ENCODE data around the gene SSH2.
"Not testable (repeated sequence)": the region's sequence is repeated elsewhere in the genome, so short reads cannot be mapped to it uniquely, and the experiment has no call there.

SSH2 gene

DNA sequence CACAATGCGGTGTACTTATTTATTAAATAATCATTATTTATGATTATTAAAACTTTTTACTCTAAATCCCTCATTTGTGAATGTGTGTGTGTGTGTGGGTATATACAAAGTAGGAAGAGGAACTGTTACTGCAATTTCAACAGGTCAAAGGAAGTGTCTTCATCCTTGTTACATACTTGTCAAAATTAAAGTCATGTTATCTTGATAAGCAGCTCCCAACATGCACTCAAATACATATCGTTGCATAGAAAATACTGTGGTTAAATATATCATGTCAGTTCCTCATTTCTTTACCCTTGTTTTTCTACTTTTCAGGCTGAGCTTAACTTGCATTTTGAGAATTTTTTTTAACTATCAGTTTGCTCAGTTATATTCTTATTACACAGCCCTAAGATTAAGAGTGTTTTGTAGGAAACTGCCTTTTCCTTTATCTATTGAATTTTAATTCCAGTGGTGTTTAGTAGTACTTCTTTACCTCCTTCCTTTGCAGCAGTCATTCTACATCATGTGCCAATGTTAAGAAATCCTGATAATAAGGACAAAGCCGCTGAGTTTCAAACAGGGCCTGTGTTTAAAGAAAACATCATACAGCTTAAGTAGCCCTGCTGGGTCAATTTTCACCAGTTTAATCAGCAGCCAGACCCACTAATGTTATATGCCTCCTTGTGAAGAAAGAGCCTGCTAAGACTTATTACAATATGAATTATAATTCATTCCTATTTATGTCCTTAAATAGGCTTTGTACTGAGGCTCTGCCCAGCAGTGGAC lies 18.6 kb upstream of the SSH2 start:
- DNase-seq: no peak
- TF ChIP-seq POLR2A (IDR thresholded peaks at IDR 0.05; ENCODE audit: low read length): no peak
- no peak for TF ChIP-seq GATA1 (IDR thresholded peaks at IDR 0.05; ENCODE audit: low read depth, low read length)

DNA sequence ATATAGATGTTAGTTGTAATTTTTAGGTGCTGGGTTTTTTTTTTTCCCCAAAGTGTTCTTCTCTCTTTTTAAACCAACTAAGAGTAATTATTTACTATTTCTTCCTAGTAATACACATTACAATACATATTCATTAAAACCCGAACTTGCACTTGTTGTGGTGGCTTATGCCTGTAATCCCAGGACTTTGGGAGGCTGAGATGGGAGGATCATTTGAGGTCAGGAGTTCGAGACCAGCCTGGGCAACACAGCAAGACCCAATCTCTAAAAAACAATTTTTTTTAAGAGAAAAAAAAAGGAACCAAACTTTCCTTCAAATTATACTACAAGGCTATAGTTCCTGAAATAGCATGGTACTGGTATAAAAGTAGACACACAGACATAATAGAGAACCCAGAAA lies 15.3 kb upstream of the SSH2 start:
- DNase-seq: no peak
- TF ChIP-seq GATA1 (IDR thresholded peaks at IDR 0.05; ENCODE audit: low read depth, low read length): no peak
- no peak for TF ChIP-seq POLR2A (IDR thresholded peaks at IDR 0.05; ENCODE audit: low read length)

DNA sequence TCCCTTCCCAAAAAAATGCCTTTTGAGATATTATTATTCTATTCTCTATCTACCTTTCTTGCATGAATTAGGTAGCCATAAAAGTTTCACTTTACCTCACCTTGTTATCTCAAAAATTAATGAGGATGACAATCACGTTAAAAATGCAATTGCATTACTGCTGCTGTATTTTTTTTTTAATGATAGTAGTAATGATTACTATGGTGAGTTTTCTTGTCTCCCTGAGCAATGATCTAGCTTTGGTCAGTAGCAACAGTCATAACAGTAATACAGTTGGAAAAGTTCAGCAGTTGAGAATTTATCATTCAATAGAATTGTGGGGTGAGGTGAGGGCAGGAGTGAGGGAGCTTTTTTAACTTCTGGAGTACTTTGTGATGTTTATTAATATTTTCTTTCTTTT lies 11.3 kb upstream of the SSH2 start, which contains the start of gene EFCAB5:
Gene EFCAB5, plus strand, starts transcription at position 301 of the 400 bp plus-strand sequence. CDS start 163 bp downstream, outside the sequence.
- no peak for TF ChIP-seq POLR2A (IDR thresholded peaks at IDR 0.05; ENCODE audit: low read length)
- TF ChIP-seq GATA1 (IDR thresholded peaks at IDR 0.05; ENCODE audit: low read depth, low read length): no peak
- no peak for DNase-seq

DNA sequence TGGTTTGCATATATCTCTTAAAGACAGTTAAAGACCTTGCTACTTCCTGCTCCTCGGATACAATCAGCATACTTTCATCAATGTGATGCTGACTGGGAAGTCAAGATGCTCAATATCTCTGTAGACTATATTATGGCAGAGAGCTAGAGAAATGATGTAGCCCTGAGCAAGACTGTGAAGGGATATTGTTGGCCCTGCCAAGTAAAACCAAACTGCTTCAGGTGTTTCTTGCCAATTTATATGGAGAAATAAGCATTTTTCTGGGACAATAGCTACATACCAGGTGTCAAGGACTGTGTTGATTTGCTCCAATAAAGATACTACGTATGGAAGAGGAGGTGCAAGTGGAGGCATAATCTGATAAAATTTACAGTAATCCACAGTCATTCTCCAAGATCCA lies 6.7 kb upstream of the SSH2 start:
- DNase-seq: no peak
- TF ChIP-seq GATA1 (IDR thresholded peaks at IDR 0.05; ENCODE audit: low read depth, low read length) (no peak), POLR2A (IDR thresholded peaks at IDR 0.05; ENCODE audit: low read length) (no peak)

DNA sequence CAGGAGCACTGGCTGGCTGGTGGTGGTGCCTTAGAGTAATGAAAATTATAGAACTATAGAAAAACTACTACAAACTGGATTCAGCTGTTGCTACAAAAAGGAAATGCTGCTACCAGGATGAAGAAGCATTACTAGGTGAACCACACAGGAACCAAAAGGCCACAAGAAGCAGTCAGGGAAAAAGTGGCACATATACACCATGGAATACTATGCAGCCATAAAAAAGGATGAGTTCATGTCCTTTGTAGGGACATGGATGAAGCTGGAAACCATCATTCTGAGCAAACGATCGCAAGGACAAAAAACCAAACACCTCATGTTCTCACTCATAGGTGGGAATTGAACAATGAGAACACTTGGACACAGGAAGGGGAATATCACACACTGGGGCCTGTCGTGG lies 5.9 kb upstream of the SSH2 start:
- not testable (repeated sequence) for DNase-seq

DNA sequence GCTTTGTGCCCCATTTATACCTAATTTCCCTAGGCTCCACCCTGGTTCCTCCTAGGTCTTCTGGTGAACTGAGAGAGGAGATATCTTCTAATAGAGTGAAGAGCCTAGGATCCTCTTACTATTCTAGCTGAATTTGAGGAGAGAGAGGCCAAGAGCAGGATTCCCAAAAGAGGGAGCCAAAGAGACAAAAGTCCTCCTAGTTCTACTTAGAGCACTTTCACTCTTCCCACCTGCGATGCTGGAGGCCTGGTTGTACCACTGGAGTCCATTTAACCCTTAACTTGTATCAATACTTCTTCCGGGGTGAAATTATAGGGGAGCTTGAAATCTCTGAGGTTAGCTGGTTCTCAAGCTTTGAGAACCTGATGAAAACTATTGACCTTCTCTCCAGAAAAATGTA lies 3.4 kb upstream of the SSH2 start:
- TF ChIP-seq GATA1 (IDR thresholded peaks at IDR 0.05; ENCODE audit: low read depth, low read length): no peak
- no peak for TF ChIP-seq POLR2A (IDR thresholded peaks at IDR 0.05; ENCODE audit: low read length)
- no peak for DNase-seq

DNA sequence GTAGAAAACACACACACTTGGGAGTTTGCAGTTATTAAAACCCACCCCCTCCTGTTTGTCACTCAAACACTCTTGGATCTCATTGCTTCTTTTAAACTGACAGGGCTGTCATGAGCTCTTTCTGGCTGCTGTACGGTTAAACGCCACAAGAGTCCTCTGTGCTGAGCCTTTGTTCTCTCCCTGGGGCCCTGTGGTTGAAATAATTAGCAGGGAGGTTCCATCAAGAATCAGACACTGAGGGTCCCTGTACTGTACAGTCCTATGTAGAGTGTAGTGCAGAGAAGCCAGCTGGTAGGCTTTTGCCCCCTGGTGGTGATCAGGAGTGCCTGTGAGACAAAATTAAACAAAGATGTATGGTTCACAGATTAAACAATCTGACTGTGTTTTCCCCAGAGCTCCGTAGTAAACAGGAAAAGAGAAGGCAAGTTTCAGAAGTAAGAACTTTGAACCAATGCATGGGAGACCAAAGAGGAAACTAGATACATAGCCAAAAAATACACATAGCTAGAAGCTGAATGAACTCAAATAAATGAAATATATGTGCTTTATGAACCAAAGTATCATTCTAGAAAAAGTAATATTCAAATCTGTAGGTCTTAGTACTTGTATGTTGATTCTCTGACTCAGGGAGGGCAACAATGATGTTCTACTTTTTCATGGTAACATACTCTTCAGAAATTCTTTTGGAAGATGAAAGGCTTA lies 1.4 kb upstream of the SSH2 start:
- TF ChIP-seq GATA1 (IDR thresholded peaks at IDR 0.05; ENCODE audit: low read depth, low read length) (no peak), POLR2A (IDR thresholded peaks at IDR 0.05; ENCODE audit: low read length) (no peak)
- DNase-seq: peak; percentile 82 to 87

DNA sequence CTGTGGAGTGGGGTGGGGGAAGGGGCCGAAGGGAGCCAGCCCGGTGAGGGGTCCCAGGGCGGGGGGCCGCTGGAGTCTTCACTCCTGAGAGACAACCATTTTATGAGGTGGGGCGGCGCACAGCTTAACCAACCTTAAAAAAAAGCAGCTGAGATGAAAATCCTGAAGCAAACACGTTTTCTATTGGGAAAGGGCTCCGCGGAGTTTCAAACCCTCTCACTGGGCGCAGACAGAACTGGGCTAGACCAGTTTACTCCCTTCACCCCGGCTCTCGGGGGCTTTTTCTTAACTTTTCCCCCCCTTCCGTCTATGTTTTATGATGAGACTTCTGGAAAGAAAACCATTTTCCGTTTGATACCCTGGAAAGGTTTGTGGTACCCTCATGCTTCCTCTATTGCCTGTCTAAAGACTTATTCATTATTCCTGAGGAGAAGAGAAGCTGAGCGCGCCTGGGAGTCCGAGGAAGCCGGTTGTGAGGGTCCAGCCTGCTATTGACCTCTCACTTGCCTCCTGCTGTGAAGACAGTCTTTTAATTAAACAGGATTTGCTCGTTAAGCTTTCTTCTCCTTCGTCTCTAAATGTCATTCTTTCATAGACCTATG lies 482 bp upstream of the SSH2 start:
- TF ChIP-seq POLR2A (IDR thresholded peaks at IDR 0.05; ENCODE audit: low read length) (no peak), GATA1 (IDR thresholded peaks at IDR 0.05; ENCODE audit: low read depth, low read length) (no peak)
- peak in 1 of 2 experiments; percentile 29 for DNase-seq

DNA sequence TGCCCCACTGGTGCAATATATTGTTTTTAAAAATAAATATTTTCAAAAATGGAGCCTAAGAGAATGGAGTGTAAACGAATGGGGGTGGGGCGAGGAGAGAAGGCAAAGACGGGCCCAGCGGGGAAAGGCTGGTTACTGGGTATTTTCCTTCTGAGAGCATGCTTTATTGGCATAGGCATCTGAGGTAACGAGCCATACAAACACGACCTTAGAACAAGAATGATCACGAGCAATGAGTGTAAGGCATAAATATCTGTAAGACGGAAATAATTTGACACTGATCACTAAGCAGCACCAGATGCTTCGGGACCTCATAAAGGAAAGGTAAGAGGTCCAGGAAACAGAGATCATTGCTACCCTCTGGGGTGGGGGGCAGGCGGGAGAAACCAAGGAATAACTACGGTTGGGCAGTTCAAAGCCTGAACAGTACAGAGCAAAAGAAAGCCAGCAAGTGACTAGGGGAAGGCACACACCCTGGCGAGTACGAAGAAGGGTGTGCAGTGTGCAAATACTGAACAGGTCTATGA lies 959 bp downstream of the SSH2 start:
- DNase-seq: peak; percentile 54 to 55
- no peak for TF ChIP-seq POLR2A (IDR thresholded peaks at IDR 0.05; ENCODE audit: low read length)
- no peak for TF ChIP-seq GATA1 (IDR thresholded peaks at IDR 0.05; ENCODE audit: low read depth, low read length)

DNA sequence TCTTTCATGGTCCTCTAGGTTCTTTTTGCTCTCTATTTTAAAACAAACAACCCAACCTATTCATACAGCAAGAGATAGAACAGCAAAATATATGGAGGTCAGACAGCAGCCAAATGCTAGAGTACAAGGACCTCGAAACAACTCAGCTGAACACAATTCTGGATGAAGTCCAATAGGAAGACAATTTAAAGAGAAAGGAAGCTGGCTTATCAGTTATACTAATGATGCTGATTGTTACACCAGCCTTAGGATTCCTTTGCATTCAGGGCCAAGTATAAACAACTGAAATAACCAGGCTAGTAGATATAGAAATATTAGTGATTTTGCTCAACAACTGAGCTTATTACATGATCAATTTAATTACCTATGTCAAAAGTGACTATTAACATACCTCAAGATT lies 2.5 kb downstream of the SSH2 start:
- TF ChIP-seq GATA1 (IDR thresholded peaks at IDR 0.05; ENCODE audit: low read depth, low read length) (no peak), POLR2A (IDR thresholded peaks at IDR 0.05; ENCODE audit: low read length) (no peak)
- DNase-seq: no peak

DNA sequence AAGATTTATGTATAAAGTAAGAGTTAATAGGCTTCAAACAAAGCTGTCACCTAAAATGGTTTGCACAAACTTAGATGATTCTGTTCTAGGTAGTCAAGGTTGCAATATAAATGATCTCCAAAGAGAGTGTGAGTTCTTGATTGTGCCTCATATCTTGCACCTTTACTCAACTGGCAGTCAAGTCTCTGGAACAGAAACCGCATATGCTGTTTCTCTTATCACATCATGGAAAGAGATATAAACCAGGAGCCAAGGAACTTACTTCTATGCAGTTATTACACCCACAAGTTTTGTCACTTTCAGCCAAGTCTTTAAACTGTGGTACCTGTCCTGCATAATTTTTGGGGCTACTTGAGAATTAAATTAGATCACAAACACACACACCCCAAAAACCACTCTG lies 5.2 kb downstream of the SSH2 start:
- TF ChIP-seq POLR2A (IDR thresholded peaks at IDR 0.05; ENCODE audit: low read length) (no peak), GATA1 (IDR thresholded peaks at IDR 0.05; ENCODE audit: low read depth, low read length) (no peak)
- peak in 1 of 2 experiments; percentile 42 for DNase-seq

DNA sequence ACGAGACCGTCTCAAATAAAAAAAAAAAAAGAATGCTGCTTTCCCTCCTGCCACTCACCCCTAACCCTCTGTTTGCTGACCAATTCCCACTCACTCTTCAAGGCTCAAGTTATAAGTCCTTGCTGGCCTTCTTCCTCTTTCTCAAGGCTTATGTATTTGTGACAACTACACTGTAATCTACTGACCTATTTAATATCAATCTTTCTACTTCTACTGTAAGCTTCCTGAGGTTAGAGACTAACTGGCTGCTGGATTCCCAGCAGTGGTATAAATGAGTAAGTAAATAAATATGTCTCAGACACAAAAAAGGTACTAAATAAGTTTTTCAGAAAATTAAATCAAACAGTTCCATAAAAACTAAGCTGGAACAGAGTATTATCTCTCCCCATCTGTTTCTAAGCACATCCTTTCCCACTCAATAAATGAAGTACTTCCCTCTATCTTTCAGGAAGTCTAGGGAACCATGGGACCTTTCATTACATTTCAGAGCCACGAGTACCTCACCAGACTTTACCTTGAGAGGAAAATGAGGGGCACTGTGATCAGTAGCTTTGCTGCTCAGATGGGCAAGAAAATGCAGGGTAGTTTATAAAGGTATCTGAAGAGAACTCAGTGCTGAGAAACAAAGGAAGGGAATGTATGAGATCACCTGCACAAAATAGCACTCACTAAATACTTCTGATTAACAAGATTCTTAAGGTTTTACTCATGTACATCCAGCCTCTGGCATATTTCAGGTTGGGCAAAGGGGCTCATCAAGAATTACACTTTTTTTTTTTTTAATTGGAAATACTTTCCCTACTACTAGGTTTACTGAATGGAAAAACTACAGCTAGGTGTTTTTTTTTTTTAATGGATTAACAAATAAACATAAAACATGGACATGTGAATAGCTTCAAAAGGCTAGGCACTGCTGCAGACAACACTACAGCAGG lies 10.8 kb downstream of the SSH2 start:
- no peak for DNase-seq

DNA sequence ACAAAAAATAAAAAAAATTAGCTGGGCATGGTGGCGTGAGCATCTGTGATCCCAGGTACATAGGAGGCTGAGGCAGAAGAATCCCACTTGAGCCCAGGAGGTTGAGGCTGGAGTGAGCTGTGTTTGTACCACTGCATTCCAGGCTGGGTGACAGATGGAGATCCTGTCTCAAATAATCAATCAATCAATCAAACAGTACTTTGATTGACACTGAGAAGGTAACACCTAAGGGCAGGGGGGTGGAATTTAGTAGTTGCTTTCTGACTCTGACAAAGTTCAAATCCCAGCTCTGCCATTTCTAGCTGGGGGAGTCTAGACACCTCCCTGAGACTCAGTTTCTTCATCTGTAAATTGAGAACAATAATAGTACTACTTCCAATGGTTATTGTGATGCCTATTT lies 12.0 kb downstream of the SSH2 start:
- TF ChIP-seq GATA1 (IDR thresholded peaks at IDR 0.05; ENCODE audit: low read depth, low read length): no peak
- TF ChIP-seq POLR2A (IDR thresholded peaks at IDR 0.05; ENCODE audit: low read length): no peak

More for the DNA sequence above, 10.8 kb downstream of the SSH2 start:
- TF ChIP-seq GATA1 (IDR thresholded peaks at IDR 0.05; ENCODE audit: low read depth, low read length) (no peak), POLR2A (IDR thresholded peaks at IDR 0.05; ENCODE audit: low read length) (no peak)

More for the DNA sequence above, 12.0 kb downstream of the SSH2 start:
- DNase-seq: no peak
